Lower leg skin (tissue), 3 donors: ENCODE measurements around the gene XIRP1.

Source experiments
- POLR2A ChIP-seq, 2 donors: fragments of 450-650 bp; IDR thresholded peaks; one replicate each; pipeline ENCODE4 v1.6.1; 2016 to 2017; ENCODE audit warnings: antibody characterized with exemption in 2 of 2, mild to moderate bottlenecking in 1 of 2, moderate library complexity in 1 of 2
- TF ChIP-seq, protein P1 (sequence below), 3 donors: fragments of 450-650 bp; IDR thresholded peaks; one replicate each; pipeline ENCODE4 v1.5.1; 2016; ENCODE audit warnings: antibody characterized with exemption in 3 of 3, mild to moderate bottlenecking in 3 of 3, moderate library complexity in 2 of 3

DNA sequence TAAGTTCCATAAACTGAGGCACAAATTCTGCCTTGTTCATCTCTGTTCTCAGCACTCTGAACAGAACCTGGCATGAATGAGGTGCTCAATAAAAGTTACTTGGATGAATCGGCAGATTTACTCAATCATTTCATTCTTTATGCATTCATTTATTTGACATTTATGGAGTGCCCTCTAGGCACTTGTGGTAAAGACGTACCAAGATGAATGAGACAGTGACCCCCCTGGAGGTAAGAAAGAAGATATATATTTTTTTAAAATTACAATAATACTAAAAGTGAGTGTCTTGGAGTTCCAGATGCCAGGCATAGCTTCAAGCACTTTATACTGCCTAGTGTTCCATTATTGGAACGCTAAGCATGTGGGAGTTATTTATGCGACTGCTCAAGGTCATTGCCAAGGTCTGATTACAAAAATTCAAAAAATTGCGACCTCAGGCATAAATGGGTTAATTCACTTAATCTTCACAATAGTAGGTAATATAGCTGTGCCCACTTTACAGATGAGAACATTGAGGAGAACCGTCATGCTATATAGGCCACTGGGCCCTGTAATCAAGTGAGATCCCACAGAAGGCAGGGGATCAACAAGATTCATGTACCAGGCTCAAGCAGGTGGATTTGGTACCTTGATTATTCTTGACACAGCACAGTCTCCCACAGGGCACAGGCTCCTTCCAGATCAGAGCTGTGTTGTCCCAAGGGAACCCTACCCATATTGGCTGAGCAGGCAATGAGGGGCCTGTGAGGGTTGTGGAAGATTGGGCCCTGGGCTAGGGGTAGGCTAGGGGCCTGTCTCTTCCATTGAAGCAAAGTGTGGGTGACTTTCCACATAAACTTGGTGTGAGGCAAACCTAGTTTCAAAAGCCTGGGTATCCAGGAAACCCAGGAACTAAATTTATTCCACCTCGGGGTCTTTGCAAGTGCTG is 10.7 kb downstream of the XIRP1 start:
- TF ChIP-seq, protein P1, sequence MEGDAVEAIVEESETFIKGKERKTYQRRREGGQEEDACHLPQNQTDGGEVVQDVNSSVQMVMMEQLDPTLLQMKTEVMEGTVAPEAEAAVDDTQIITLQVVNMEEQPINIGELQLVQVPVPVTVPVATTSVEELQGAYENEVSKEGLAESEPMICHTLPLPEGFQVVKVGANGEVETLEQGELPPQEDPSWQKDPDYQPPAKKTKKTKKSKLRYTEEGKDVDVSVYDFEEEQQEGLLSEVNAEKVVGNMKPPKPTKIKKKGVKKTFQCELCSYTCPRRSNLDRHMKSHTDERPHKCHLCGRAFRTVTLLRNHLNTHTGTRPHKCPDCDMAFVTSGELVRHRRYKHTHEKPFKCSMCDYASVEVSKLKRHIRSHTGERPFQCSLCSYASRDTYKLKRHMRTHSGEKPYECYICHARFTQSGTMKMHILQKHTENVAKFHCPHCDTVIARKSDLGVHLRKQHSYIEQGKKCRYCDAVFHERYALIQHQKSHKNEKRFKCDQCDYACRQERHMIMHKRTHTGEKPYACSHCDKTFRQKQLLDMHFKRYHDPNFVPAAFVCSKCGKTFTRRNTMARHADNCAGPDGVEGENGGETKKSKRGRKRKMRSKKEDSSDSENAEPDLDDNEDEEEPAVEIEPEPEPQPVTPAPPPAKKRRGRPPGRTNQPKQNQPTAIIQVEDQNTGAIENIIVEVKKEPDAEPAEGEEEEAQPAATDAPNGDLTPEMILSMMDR (IDR thresholded peaks at IDR 0.05) = no peak
- no peak for TF ChIP-seq POLR2A (IDR thresholded peaks at IDR 0.05)
